Activated T-cell treated with anti-CD3 and anti-CD28 coated beads, Interleukin-2, amount 50 U/mL, for 72 hours (primary cell): ENCODE measurements around the gene HMCN2. TPM values are rescaled to one million over a fixed set of nuclear protein-coding genes. Genes with fewer than 3 reads are reported as not detected.
"Not testable (repeated sequence)": the region's sequence is repeated elsewhere in the genome, so short reads cannot be mapped to it uniquely, and the experiment has no call there.

ENCODE experiments used
- ATAC-seq, 2 donors: fragments of 150-1000 bp; cut with Tn5 transposase; replicated peaks in 1 of 2; 2 replicates each; pipeline ENCODE4 v1.10.0; 2021; ENCODE audit warnings: moderate library complexity in 2 of 2, mild to moderate bottlenecking in 1 of 2
- DNase-seq, 2 donors: peaks; one replicate each; pipeline ENCODE4 v3.0.0; 2021 to 2022; ENCODE audit warnings: mixed read lengths in 1 of 2
- H3K27ac Mint-ChIP-seq: one replicate; pipeline ENCODE4 v1.8.0; 2022; ENCODE audit warnings: mild to moderate bottlenecking, moderate library complexity, mixed read lengths
- H3K27me3 Mint-ChIP-seq: one replicate; pipeline ENCODE4 v1.8.0; 2022; ENCODE audit warnings: low read depth, mixed read lengths
- H3K36me3 Mint-ChIP-seq, 2 donors: one replicate each; pipeline ENCODE4 v1.8.0; 2022; ENCODE audit warnings: mixed read lengths in 2 of 2, mild to moderate bottlenecking in 1 of 2; ENCODE audit not compliant: insufficient read depth in 2 of 2
- H3K4me1 Mint-ChIP-seq: one replicate; pipeline ENCODE4 v1.8.0; 2022; ENCODE audit warnings: low read depth, mixed read lengths
- H3K4me3 Mint-ChIP-seq, 2 donors: one replicate each; pipeline ENCODE4 v1.8.0; 2022; ENCODE audit warnings: mild to moderate bottlenecking in 2 of 2, mixed read lengths in 2 of 2, moderate library complexity in 2 of 2
- H3K9me3 Mint-ChIP-seq, 2 donors: one replicate each; pipeline ENCODE4 v1.8.0; 2022; ENCODE audit warnings: mixed read lengths in 2 of 2
- total RNA-seq, 2 donors: library from RNA; stranded (reverse); gene quantifications; one replicate each; pipeline ENCODE4 v1.2.3, GENCODE V29; 2022

Gene HMCN2
- total RNA-seq, 2 donors from 2014 or later, result 0.12 to 0.17 TPM

DNA sequence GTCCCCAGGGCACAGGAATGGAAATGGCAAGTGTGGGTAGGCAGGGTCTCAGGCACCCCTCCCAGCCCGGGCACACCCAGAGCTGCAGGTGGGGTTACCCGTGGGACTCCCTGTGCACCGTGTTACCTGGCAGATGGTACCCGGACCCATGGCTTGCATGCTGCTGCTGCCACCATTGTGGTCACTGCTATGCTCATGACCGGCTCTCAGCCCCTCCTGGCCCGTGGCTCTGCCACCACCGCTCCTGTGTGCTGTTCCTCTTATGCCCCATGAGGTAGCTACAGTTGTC is 21.7 kb upstream of the HMCN2 start:
- Mint-ChIP-seq H3K4me3 (no peak overlapping the region), H3K9me3 (no peaks in the 10 kb centered on the region), H3K27me3 (no peaks in the 10 kb centered on the region), H3K27ac (no peak overlapping the region), H3K4me1 (peaks cover 39% of the 10 kb centered on the region), H3K36me3 (no peaks in the 10 kb centered on the region)
- DNase-seq (no peak), ATAC-seq (no peak)

DNA sequence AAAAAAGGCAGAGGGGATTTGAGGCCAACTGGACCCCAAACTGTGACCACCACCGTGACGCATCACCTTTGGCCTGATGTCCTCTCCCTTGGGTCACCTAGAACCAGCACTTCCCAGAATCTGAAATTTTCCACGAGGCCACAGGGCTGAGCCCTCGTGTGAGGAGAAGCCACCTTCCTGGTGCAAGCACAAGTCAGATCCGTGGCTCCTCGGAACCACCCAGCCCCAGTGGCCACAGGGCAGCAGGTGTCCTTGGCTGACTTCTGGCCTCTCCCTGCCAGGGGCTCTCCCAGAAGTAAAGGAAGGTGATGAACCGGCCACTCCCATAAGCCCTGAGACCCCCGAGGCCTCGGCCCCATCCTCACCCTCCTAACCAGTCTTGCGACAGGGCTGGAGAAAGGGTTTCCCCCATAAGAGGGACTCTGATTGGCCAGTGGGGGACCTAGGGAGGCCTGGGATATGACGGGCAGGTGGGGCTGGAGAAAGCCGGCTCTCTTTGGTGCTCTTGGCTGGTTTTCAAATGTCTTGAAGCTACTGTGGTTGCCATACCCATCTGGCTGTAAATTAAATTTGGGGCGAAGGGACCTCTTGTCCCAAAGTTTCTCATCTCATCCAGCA is 20.9 kb upstream of the HMCN2 start:
- H3K27ac Mint-ChIP-seq, result no peak overlapping the region
- H3K4me3 Mint-ChIP-seq, result no peak overlapping the region
- no peak for DNase-seq
- no peaks in the 10 kb centered on the region for H3K9me3 Mint-ChIP-seq
- H3K4me1 Mint-ChIP-seq, result peaks cover 31% of the 10 kb centered on the region
- no peak for ATAC-seq
- no peaks in the 10 kb centered on the region for H3K27me3 Mint-ChIP-seq
- no peaks in the 10 kb centered on the region for H3K36me3 Mint-ChIP-seq

DNA sequence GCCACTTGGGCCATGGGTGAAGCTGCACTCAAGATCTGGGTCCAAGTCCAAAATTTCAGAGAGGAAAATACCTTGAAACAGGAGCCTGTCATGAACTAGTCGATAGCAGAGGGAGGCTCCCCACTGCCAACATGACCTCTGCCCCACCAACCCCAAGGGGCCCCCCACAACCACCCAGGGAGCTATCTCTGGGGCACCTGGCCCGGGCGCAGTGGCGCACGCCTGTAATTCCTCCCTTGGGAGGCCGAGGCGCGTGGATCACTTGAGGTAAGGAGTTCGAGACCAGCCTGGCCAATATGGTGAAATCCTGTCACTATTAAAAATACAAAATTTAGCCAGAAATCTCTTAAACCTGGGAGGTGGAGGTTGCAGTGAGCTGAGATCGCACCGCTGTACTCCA is 20.1 kb upstream of the HMCN2 start:
- Mint-ChIP-seq H3K4me3 (no peak overlapping the region), H3K4me1 (peaks cover 22% of the 10 kb centered on the region), H3K9me3 (no peaks in the 10 kb centered on the region), H3K36me3 (no peaks in the 10 kb centered on the region), H3K27ac (no peak overlapping the region), H3K27me3 (no peaks in the 10 kb centered on the region)
- no peak for DNase-seq
- ATAC-seq, result no peak

DNA sequence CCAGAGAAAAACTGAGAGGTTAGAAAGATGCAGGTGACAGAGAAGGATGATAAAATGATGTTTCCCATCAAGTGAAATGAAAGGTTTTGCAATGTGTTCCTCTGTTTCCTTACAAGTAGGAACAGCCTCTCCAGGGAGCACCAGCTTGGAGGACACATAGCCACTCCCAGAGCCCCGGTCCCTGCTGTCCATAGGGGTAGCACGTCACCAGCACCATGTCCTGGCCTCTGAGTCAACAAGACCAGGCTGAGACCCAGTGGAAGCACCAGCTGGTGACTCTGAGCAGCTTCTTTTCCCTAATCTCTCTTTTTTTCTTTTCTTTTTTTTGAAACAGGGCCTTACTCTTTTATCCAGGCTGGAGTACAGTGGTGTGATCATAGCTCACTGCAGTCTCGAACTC is 19.4 kb upstream of the HMCN2 start:
- Mint-ChIP-seq H3K27me3 (no peaks in the 10 kb centered on the region), H3K27ac (no peak overlapping the region), H3K9me3 (no peaks in the 10 kb centered on the region), H3K4me3 (no peak overlapping the region), H3K36me3 (no peaks in the 10 kb centered on the region), H3K4me1 (peaks cover 17% of the 10 kb centered on the region)
- DNase-seq (no peak), ATAC-seq (no peak)

- H3K27ac Mint-ChIP-seq, result no peak overlapping the region
- no peaks in the 10 kb centered on the region for H3K36me3 Mint-ChIP-seq
- DNase-seq (no peak), ATAC-seq (no peak)
- H3K27me3 Mint-ChIP-seq, result peaks cover 31% of the 10 kb centered on the region
- H3K4me1 Mint-ChIP-seq, result no peaks in the 10 kb centered on the region
- H3K9me3 Mint-ChIP-seq, result no peaks in the 10 kb centered on the region
- H3K4me3 Mint-ChIP-seq, result no peak overlapping the region
Measured at GRCh38 chr9:130254747-130255630, 10.6 kb upstream of the HMCN2 start.

DNA sequence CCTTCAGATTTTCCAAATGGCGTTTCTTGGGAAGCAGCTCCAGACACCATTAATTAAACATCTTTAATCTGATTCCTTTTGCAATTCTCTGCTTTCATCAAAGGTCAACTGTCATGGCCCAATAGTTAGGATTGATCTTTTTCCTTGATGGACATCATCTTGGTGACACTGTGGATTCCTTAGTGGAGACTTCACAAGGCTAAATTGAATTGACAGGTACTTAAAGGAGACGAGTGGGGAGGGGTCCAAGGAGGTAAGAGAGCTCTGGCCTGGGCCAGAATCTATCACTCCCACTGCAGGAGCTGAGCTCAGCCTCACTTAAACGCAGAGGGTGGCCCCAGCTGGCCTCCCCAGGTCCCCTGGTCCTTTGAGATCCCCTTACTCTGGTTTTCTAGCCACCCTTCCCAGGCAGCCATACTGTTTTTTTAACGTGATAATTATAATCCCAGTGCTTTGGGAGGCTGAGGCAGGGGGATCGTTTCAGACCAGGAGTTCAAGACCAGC is 9.9 kb upstream of the HMCN2 start:
- no peaks in the 10 kb centered on the region for H3K9me3 Mint-ChIP-seq
- DNase-seq (no peak), ATAC-seq (no peak)
- no peak overlapping the region for H3K27ac Mint-ChIP-seq
- H3K4me1 Mint-ChIP-seq, result no peaks in the 10 kb centered on the region
- H3K4me3 Mint-ChIP-seq, result no peak overlapping the region
- no peaks in the 10 kb centered on the region for H3K36me3 Mint-ChIP-seq
- peaks cover 37% of the 10 kb centered on the region for H3K27me3 Mint-ChIP-seq

DNA sequence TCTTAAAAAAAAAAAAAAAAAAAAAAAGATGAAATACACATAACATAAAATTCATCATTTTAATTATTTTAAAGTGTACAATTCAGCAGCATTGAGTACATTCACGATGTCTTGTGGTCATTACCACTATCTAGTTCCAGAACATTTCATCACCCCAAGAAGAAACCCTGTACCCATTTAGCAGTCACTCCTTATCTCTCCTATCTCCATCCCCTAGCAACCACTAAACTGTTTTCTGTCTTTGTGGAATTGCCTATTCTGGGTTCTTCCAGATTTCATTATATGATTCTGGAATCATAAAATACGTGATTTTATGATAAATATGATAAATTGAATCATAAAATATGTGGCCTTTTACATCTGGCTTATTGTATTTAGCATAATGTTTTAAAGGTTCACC is 8.9 kb upstream of the HMCN2 start:
- H3K36me3 Mint-ChIP-seq, result no peaks in the 10 kb centered on the region

GRCh38 chr9:130258137-130258536 is 7.4 kb upstream of the HMCN2 start:
- ATAC-seq, H3K36me3 Mint-ChIP-seq, DNase-seq, H3K4me1 Mint-ChIP-seq, H3K4me3 Mint-ChIP-seq, H3K27ac Mint-ChIP-seq, H3K9me3 Mint-ChIP-seq: not testable (repeated sequence)
- H3K27me3 Mint-ChIP-seq, result peaks cover 47% of the 10 kb centered on the region

More for the DNA sequence above, 8.9 kb upstream of the HMCN2 start:
- no peaks in the 10 kb centered on the region for H3K4me1 Mint-ChIP-seq
- DNase-seq, result no peak
- peaks cover 41% of the 10 kb centered on the region for H3K27me3 Mint-ChIP-seq
- H3K4me3 Mint-ChIP-seq, result no peak overlapping the region
- ATAC-seq, result no peak
- no peak overlapping the region for H3K27ac Mint-ChIP-seq
- no peaks in the 10 kb centered on the region for H3K9me3 Mint-ChIP-seq

GRCh38 chr9:130259044-130259443 is 6.5 kb upstream of the HMCN2 start:
- no peak for DNase-seq
- Mint-ChIP-seq H3K4me3 (no peak overlapping the region), H3K4me1 (no peaks in the 10 kb centered on the region), H3K27me3 (peaks cover 56% of the 10 kb centered on the region), H3K9me3 (no peaks in the 10 kb centered on the region), H3K27ac (no peak overlapping the region), H3K36me3 (no peaks in the 10 kb centered on the region)
- ATAC-seq, result no peak

- no peaks in the 10 kb centered on the region for H3K36me3 Mint-ChIP-seq
- no peak overlapping the region for H3K27ac Mint-ChIP-seq
- H3K9me3 Mint-ChIP-seq, result no peaks in the 10 kb centered on the region
- H3K27me3 Mint-ChIP-seq, result peaks cover 70% of the 10 kb centered on the region
- no peak for ATAC-seq
- DNase-seq, result no peak
- no peak overlapping the region for H3K4me3 Mint-ChIP-seq
- no peaks in the 10 kb centered on the region for H3K4me1 Mint-ChIP-seq
Measured at GRCh38 chr9:130260816-130261765, 4.5 kb upstream of the HMCN2 start.

DNA sequence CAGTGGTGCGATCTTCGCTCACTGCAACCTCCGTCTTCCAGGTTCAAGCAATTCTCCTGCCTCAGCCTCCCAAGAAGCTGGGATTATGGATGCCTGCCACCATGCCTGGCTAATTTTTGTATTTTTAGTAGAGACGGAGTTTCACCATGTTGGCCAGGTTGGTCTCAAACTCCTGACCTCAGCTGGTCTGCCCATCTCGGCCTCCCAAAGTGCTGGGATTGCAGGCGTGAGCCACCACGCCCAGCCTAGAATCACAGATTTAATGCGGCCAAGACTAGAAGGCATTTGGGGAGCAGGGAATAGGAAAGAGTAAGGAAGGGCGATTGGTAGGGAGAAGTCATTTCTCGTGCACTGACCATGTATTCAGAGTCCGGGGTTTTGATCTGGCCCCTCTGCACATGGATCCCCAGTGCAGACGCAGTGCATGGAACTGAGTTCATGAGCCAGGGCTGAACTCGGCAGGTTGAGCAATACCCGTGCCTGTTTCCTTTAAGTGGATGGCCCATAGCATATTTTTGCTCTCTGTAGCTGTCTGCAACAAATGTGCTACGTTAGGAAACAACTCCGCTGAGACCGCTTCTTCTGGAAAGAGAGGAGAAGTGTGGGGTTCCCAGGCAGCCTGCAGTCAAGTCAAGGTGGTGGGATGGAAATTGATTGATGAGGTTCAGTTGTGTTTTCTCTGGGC is 3.4 kb upstream of the HMCN2 start:
- DNase-seq (no peak), ATAC-seq (no peak)
- no peaks in the 10 kb centered on the region for H3K9me3 Mint-ChIP-seq
- peaks cover 0 to 1% of the 10 kb centered on the region in 2 donors for H3K36me3 Mint-ChIP-seq
- H3K4me3 Mint-ChIP-seq, result no peak overlapping the region
- no peak overlapping the region for H3K27ac Mint-ChIP-seq
- H3K27me3 Mint-ChIP-seq, result peaks cover 78% of the 10 kb centered on the region
- H3K4me1 Mint-ChIP-seq, result peaks cover 5% of the 10 kb centered on the region

- Mint-ChIP-seq H3K4me3 (no peak overlapping the region), H3K9me3 (no peaks in the 10 kb centered on the region), H3K4me1 (peaks cover 5% of the 10 kb centered on the region), H3K27ac (no peak overlapping the region), H3K27me3 (peaks cover 80% of the 10 kb centered on the region), H3K36me3 (peaks cover 0 to 1% of the 10 kb centered on the region in 2 donors)
- ATAC-seq, result no peak
- DNase-seq, result no peak
Measured at GRCh38 chr9:130262771-130263170, 2.8 kb upstream of the HMCN2 start.
